ENCODE results near the gene GHRHR.

GHRHR gene

DNA sequence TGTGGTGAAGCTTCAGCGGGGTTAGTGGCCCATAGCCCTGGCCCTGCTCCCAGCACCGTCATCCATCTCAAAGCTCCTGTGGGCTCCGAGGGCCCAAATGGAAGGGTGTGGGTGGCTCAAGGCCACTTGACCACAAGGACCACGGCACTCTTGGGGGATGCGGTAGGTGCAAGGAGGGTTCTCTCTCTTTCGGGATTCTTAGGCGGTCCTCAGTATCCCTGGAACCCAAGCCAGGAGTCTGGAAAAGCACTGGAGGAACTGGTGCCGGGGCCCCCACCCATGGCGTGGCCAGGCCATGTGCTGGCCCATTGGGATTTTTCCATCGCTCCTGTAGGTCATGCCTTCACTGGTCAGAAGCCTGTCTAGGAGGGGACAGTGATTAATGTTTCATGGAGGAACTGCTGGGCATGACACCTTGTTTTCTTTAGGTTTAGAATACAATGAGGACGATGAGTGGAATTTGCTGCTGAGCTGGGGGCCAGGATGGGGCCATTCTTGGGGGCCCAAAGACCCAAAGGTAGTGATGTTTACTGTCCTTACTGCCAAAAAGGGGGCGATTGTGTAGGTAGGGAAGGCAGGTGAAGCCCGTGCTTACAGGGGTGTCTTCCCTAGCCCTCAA, 35.4 kb upstream of the GHRHR start:
- DNase-seq = no peak

GRCh38 chr7:30929686-30930085, 34.1 kb upstream of the GHRHR start:
- no peak for DNase-seq

DNA sequence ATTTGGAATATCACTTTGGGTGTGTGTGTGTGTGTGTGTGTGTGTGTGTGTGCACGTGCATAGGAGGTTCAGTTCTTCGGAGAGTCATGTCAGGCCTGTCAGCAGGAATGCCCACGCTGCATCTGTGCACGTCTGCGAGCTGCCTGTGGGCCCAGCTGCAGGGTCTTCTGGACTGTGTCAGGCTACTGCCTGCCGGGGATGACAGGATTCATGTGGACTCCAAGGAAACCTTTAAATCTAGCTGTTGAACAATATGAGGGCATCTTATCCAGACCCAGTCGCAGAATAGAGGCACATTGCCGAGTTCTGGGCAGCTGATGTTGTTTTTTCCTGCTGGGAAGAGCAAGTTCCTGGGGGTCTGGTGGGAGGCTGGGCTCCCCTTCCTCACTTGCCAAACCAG, 33.1 kb upstream of the GHRHR start:
- DNase-seq = no peak

- no peak for DNase-seq
Measured at GRCh38 chr7:30931161-30931928, 32.4 kb upstream of the GHRHR start.

GRCh38 chr7:30931929-30932540, 31.7 kb upstream of the GHRHR start:
- DNase-seq = no peak

DNA sequence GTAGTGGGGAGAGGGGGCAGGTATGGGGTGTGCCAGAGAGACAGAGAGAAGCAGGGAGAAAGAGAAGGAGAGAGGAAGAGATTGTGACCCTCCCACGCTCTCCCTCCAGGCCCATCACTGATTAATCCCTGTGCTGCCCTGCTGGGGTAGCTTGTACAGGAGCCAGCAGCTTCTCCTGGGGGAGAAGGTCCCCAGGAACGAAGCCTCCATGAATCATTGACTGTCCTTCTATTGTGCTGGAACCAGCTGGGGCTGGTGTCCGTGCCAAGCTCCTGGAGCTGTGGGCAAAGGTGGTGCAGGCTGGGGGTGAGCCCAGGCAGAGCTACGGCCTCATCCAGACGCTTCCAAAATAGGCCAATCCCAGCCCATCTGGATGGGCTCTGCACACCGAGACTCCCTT, 31.2 kb upstream of the GHRHR start:
- no peak for DNase-seq

- no peak for DNase-seq
Measured at GRCh38 chr7:30933124-30933974, 30.4 kb upstream of the GHRHR start.

DNA sequence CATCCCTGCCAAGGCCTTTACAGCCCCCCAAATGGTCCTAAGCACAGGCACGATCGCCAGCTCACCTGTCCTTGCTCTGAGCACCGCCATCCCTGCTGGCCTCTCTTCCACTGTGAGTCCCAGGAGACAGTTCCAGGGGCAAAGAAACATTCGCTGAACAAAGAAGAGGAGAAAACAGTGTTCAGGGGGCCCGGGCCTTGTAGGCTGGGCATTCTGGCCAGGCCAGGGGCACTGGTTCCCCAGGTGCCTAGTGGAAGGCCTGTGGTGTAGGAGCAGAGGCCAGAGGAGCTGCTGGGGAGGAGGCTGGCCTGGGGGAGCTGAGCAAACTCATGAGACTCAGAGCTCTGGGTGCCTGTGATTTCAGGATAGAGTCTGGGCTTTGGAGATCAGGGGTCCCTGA, 29.5 kb upstream of the GHRHR start:
- no peak for DNase-seq

DNA sequence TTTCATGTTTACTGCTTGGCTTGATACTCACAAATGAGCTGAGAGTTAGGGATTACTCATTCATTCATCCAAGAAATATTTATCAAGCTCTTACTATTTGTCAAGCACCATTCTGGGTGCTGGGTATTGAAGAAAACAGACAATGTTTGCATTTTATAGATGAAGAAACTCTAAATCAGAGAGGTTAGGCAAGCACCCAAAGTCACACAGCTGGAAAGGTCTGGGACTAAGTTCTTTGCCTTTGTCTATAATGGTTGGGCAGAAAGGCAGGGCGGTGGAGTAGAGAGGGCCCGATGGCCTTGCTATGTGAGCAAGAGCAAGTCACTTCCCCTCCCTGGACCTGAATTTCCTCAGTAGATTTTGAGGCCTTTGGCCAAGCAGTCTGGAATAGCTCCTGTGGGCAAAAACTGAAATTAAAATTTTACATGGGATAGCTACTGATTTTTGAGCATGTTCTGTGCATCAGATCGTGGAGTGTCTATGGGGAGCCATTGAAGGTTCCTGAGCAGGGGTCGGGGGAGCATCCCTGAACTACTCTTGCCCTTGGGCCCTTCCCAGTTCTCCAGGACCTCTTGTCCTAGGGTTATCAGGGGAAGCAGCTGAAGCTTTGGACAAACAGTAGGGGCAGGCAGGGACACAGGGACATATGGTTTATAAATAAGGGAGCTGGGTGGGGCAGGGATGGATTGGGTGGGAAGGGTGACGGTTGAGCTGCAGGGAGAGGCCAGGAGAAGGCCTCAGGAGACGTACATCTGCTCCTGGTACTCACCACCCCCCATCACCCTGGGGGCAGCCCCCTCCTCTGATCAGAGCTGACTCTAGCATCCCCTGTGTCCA, 28.8 kb upstream of the GHRHR start:
- DNase-seq = no peak

- no peak for DNase-seq
Measured at GRCh38 chr7:30935569-30935877, 28.2 kb upstream of the GHRHR start.

GRCh38 chr7:30936650-30937245, 27.0 kb upstream of the GHRHR start:
- DNase-seq = no peak

DNA sequence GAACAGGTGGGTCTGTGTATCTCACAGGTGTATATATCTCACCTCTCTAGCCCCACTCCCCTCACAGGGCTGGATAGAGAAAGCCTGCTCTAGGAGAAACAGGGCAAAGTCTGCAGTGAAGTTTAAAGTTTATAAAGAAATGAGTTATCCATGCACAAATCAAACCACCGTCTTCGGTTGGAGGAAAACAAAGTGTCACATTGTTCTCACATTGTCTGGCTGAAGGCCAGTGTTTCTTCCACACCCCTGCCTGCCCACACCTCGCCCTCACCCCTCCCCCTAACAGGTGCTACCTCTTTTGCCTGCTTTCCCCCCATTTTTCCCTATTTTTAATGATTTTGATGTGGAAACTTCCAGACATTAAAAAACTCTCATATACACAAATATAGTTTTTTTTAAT, 26.3 kb upstream of the GHRHR start:
- no peak for DNase-seq

DNA sequence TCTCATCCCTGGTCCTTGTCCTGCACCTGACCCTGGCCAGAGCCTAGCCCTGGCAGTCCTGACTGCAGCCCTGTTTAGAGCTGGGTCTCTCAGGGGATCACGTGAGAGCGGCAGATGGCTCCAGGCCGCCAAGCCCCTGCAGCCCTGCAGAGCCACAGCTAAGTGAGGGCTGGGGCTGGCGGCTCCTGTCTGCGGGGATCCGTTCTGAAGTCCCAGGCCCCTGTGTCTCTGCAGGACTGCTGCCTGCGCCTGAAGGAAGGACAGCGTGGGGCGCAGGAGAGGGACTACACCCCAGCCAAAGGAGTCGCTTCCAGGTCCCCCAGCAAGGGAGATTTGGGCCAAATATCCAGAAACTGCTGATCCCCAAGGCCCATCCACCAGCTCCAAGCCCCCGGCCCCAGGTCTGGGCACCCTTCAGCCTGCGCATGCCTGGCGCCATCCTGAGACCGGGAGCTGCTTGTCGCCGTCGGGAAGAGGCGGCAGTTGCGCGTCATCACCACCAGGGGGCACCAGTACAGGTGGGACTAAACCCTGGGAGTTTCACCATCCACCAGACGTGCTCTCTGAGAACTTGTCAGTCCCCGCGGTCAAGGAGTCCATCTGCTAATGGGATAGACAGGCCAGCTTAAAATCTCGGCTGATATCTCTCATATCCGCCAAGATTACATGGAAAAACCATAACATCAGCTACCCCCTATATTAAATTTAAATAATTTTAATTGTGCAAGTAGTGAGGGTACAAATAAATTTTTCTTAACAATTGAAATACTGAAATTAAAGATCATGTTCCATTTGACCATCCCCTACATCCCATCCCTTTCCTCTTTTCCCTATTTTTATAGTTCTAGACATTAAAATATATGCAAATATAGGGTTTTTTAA, 25.1 kb upstream of the GHRHR start:
- DNase-seq = peak in 8 of 14 donors; percentile 26 to 69 (median 41)

- DNase-seq = no peak
Measured at GRCh38 chr7:30941582-30942323, 22.0 kb upstream of the GHRHR start.

- no peak for DNase-seq
Measured at GRCh38 chr7:30950197-30950596, 13.6 kb upstream of the GHRHR start.

GRCh38 chr7:30954914-30955313, 8.8 kb upstream of the GHRHR start:
- DNase-seq = no peak

DNA sequence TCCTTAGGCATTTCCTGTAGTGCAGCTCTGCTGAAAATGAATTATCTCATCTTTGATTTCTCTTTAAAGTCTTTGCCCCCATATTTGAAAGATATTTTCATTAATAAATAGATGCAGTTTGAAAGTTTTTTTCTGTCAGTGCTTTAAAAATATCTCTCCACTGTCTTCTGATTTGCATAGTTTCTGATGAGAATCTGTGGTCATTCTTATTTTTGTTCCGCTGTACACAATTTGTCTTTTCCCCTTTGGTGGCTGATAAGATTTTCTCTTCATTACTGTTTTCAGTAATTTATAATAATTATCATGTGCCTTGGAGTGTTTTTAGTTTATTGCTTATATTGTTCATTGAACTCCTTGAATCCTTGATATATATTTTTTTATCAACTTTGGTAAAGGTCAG, 7.0 kb upstream of the GHRHR start:
- DNase-seq = no peak

- DNase-seq = no peak
Measured at GRCh38 chr7:30965372-30965771, 1.6 kb downstream of the GHRHR start.

GRCh38 chr7:30965883-30966282, 2.1 kb downstream of the GHRHR start:
- DNase-seq = no peak

DNA sequence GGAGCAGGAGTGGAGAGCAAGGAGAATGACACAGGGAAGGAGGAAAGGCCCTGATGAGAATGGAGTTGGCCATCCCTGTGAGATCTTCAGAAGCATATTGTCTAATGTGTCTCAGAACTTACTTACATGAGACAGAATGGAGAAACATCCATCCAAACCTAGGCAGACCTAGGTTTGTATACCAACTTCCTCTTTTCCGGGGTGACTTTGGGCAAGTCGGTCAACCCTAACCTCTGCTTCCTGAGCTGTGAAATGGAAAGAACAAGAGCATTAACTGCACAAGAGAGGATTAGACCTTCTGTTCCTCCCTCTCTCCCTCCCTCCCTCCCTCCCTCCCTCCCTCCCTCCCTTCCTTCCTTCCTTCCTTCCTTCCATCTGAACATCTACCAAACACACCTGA, 4.5 kb downstream of the GHRHR start:
- DNase-seq = no peak

Data from C1 segment of cervical spinal cord (tissue), 14 donors.